ENCODE data around the gene BBS5. TPM values are rescaled to one million over a fixed set of nuclear protein-coding genes. Genes with fewer than 3 reads are reported as not detected.
"Not testable (repeated sequence)": the region's sequence is repeated elsewhere in the genome, so short reads cannot be mapped to it uniquely, and the experiment has no call there.

The BBS5 gene
- polyA plus RNA-seq: 2.0 to 2.4 TPM (median 2.1 TPM) in 3 replicates
- polyA plus RNA-seq (2011; ENCODE audit: low read depth): 0.45 TPM
- polyA plus RNA-seq (2011; cell fraction: cytosol; rRNA removed): 1.5 and 2.9 TPM in 2 replicates
- polyA plus RNA-seq (2011; cell fraction: nucleus; rRNA removed): 4.3 and 5.0 TPM in 2 replicates
- 1.6 and 3.6 TPM in 2 replicates for polyA plus RNA-seq (2012; ENCODE audit: low replicate concordance)
- 0.90 to 1.8 TPM (median 1.0 TPM) in 3 replicates for polyA minus RNA-seq
- polyA minus RNA-seq (2011; cell fraction: cytosol; rRNA and poly(A)+ RNA removed): 2.7 TPM
- 2.7 and 4.3 TPM in 2 replicates for polyA minus RNA-seq (2011; cell fraction: nucleus; rRNA and poly(A)+ RNA removed)

GRCh38 chr2:169479257-169480078 is at the start of gene BBS5:
Gene BBS5 (plus strand): TSS chr2:169479494. CDS start chr2:169479554, 60 bp downstream.
- H3K9ac ChIP-seq (ENCODE audit: control insufficient read depth, extremely low read depth, insufficient read depth, low read length): peak within 1 kb of the TSS; percentile 80
- FAIRE-seq: no peak

GRCh38 chr2:169431772-169432171 is 47.5 kb upstream of the BBS5 start:
- H3K79me2 ChIP-seq (ENCODE audit: control insufficient read depth, insufficient read depth, low read length); H3K36me3 ChIP-seq (ENCODE audit: control insufficient read depth in 2 of 2, extremely low read depth in 1 of 2, insufficient read depth in 2 of 2, low read length in 2 of 2); dilution Hi-C loops (cut with MboI; ENCODE audit: extremely low pct_ligation_motif_present, low sequenced_read_pairs); H3K4me2 ChIP-seq (ENCODE audit: control insufficient read depth, extremely low read depth, insufficient read depth, low read depth, low read length); FAIRE-seq; H3K9me3 ChIP-seq (ENCODE audit: control insufficient read depth, low read depth, low read length); H3K27ac ChIP-seq (ENCODE audit: control insufficient read depth, insufficient read depth, low read length); H3K4me1 ChIP-seq (ENCODE audit: control insufficient read depth, extremely low read depth, insufficient read depth, low read length); DNase-seq (ENCODE audit: low read depth, low spot score); H3K9ac ChIP-seq (ENCODE audit: control insufficient read depth, extremely low read depth, insufficient read depth, low read length); H3K9me1 ChIP-seq (ENCODE audit: control insufficient read depth, extremely low read depth, insufficient read depth, low read length); H3K27me3 ChIP-seq (ENCODE audit: control insufficient read depth, extremely low read depth, insufficient read depth, low read length); H2AFZ ChIP-seq (ENCODE audit: control insufficient read depth, low read length); H3K4me3 ChIP-seq (ENCODE audit: control insufficient read depth in 2 of 3, extremely low read depth in 1 of 3, insufficient read depth in 2 of 3, low read depth in 1 of 3, low read length in 3 of 3); H4K20me1 ChIP-seq (ENCODE audit: control insufficient read depth, extremely low read depth, insufficient read depth, low read length): not testable (repeated sequence)

More at GRCh38 chr2:169479257-169480078, at the start of gene BBS5:
- DNase-seq (ENCODE audit: low read depth, low spot score): no peak
- H3K4me2 ChIP-seq (ENCODE audit: control insufficient read depth, extremely low read depth, insufficient read depth, low read depth, low read length): peak within 1 kb of the TSS; percentile 93
- H3K9me3 ChIP-seq (ENCODE audit: control insufficient read depth, low read depth, low read length): no peaks in the 10 kb centered on the region
- peak within 1 kb of the TSS; percentile 63 to 73 (median 65) for H3K4me3 ChIP-seq (ENCODE audit: control insufficient read depth in 2 of 3, extremely low read depth in 1 of 3, insufficient read depth in 2 of 3, low read depth in 1 of 3, low read length in 3 of 3)
- dilution Hi-C loops (cut with MboI; ENCODE audit: extremely low pct_ligation_motif_present, low sequenced_read_pairs): no loop called here
- H3K4me1 ChIP-seq (ENCODE audit: control insufficient read depth, extremely low read depth, insufficient read depth, low read length): peaks cover 6% of the 10 kb centered on the region
- no peaks in the 10 kb centered on the region for H3K79me2 ChIP-seq (ENCODE audit: control insufficient read depth, insufficient read depth, low read length)
- peak within 1 kb of the TSS; percentile 99 for H2AFZ ChIP-seq (ENCODE audit: control insufficient read depth, low read length)
- TF ChIP-seq CTCF (optimal IDR thresholded peaks at IDR 0.05 in 1 of 3, IDR thresholded peaks at IDR 0.05 in 1 of 3, conservative IDR thresholded peaks at IDR 0.05 in 1 of 3; ENCODE audit: extremely low read depth in 1 of 3, insufficient read depth in 2 of 3, low read length in 3 of 3): peak; percentile 40 to 64 (median 60)
- TF ChIP-seq EZH2 (IDR thresholded peaks at IDR 0.05; ENCODE audit: low read length): no peak
- H3K27ac ChIP-seq (ENCODE audit: control insufficient read depth, insufficient read depth, low read length): peak within 1 kb of the TSS; percentile 58
- H3K27me3 ChIP-seq (ENCODE audit: control insufficient read depth, extremely low read depth, insufficient read depth, low read length): no peaks in the 10 kb centered on the region
- no peaks in the 10 kb centered on the region for H3K9me1 ChIP-seq (ENCODE audit: control insufficient read depth, extremely low read depth, insufficient read depth, low read length)
- H4K20me1 ChIP-seq (ENCODE audit: control insufficient read depth, extremely low read depth, insufficient read depth, low read length): no peaks in the 10 kb centered on the region
- peaks cover 0 to 3% of the 10 kb centered on the region in 2 experiments for H3K36me3 ChIP-seq (ENCODE audit: control insufficient read depth in 2 of 2, extremely low read depth in 1 of 2, insufficient read depth in 2 of 2, low read length in 2 of 2)

- H3K9me3 ChIP-seq (ENCODE audit: control insufficient read depth, low read depth, low read length); H4K20me1 ChIP-seq (ENCODE audit: control insufficient read depth, extremely low read depth, insufficient read depth, low read length); H3K27me3 ChIP-seq (ENCODE audit: control insufficient read depth, extremely low read depth, insufficient read depth, low read length); H3K27ac ChIP-seq (ENCODE audit: control insufficient read depth, insufficient read depth, low read length); H3K4me2 ChIP-seq (ENCODE audit: control insufficient read depth, extremely low read depth, insufficient read depth, low read depth, low read length); DNase-seq (ENCODE audit: low read depth, low spot score); H3K4me1 ChIP-seq (ENCODE audit: control insufficient read depth, extremely low read depth, insufficient read depth, low read length); FAIRE-seq; H3K9me1 ChIP-seq (ENCODE audit: control insufficient read depth, extremely low read depth, insufficient read depth, low read length); H3K4me3 ChIP-seq (ENCODE audit: control insufficient read depth in 2 of 3, extremely low read depth in 1 of 3, insufficient read depth in 2 of 3, low read depth in 1 of 3, low read length in 3 of 3); dilution Hi-C loops (cut with MboI; ENCODE audit: extremely low pct_ligation_motif_present, low sequenced_read_pairs); H3K36me3 ChIP-seq (ENCODE audit: control insufficient read depth in 2 of 2, extremely low read depth in 1 of 2, insufficient read depth in 2 of 2, low read length in 2 of 2); H2AFZ ChIP-seq (ENCODE audit: control insufficient read depth, low read length); H3K79me2 ChIP-seq (ENCODE audit: control insufficient read depth, insufficient read depth, low read length); H3K9ac ChIP-seq (ENCODE audit: control insufficient read depth, extremely low read depth, insufficient read depth, low read length): not testable (repeated sequence)
These were observed 45.1 kb upstream of the BBS5 start for GRCh38 chr2:169434236-169434635.

Data from keratinocyte (primary cell).